NCI-H82 (cell line): ENCODE measurements around the gene RNF224.
"Not testable (repeated sequence)": the region's sequence is repeated elsewhere in the genome, so short reads cannot be mapped to it uniquely, and the experiment has no call there.

ENCODE experiments used
- DNase-seq: peaks from one replicate; lab custom pipeline; 2025; lab: John Stamatoyannopoulos, UW

Gene RNF224

DNA sequence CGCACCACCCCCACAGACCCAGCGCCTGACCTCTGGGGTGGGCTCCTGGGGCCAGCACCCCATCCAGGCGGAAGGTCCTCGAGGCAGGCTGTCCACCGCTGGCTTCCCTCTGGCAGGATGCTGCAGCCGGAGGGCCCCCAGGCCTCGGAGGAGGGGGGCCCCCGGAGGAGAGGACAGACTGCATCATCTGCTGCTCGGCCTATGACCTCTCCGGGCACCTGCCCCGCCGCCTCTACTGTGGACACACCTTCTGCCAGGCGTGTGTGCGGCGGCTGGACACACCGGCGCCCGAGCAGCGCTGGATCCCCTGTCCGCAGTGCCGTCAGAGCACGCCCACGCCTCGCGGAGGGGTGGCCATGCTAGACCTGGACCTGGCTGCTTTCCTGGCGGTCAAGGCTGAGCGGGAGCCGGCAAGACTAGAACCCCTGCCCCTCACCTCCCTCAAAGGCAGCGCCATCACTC lies 1.2 kb downstream of the RNF224 start:
- DNase-seq, result no peak

- no peak for DNase-seq
Observed at GRCh38 chr9:137228968-137229896, 1.9 kb downstream of the RNF224 start.

GRCh38 chr9:137229903-137230704 lies 2.8 kb downstream of the RNF224 start:
- no peak for DNase-seq

GRCh38 chr9:137230705-137231371 lies 3.5 kb downstream of the RNF224 start, which contains the start of gene SLC34A3:
TSS of gene SLC34A3 (plus strand) at chr9:137230901. CDS start at chr9:137231703, 802 bp downstream.
- DNase-seq, result no peak

DNA sequence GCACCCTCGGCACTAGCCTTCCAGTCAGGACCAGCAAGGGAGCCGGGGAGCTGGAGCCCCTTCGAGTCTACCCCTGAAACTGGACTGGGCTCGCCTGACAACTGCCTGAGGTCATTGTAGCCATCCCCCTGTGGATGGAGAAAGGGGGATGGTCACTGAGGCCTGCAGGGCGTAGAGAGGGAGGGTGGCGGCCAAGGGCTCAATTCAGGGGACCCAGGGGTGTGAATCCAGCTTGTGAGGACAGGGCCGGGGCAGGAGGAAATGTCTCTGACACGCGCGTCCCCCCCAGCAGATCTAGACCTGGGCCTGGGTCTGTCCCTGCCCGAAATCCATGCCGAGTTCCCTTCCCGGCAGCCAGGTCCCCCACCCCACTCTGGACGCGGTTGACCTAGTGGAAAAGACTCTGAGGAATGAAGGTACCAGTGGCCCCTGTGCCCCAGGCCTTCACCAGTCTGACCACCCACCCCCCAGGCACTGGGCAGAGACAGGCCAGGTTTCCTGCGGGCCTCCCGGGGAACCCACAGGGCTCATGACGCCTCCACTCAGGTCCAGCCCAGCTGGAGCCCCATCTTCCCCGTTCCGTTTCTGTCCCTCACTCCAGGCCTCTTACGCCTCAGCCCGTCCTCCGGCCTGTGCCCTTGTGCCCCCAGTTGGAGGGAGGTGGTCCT lies 4.2 kb downstream of the RNF224 start:
- no peak for DNase-seq

GRCh38 chr9:137232101-137232500 lies 4.8 kb downstream of the RNF224 start:
- DNase-seq, result no peak

DNA sequence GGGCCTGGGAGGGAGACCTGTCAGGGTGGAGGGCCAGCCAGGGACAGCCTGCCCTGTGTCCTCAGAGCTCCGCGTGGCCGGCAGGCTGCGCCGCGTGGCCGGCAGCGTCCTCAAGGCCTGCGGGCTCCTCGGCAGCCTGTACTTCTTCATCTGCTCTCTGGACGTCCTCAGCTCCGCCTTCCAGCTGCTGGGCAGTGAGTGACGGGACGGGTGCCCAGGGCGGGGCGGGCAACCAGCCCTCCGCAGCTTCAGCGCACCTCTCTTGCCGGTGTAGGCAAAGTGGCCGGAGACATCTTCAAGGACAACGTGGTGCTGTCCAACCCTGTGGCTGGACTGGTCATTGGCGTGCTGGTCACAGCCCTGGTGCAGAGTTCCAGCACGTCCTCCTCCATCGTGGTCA lies 5.2 kb downstream of the RNF224 start:
- DNase-seq, result no peak

GRCh38 chr9:137233143-137233980 lies 6.1 kb downstream of the RNF224 start:
- no peak for DNase-seq

- peak; percentile 22 for DNase-seq
Observed at GRCh38 chr9:137234055-137234697, 6.9 kb downstream of the RNF224 start.

- DNase-seq, result no peak
Observed at GRCh38 chr9:137234758-137235423, 7.6 kb downstream of the RNF224 start.

DNA sequence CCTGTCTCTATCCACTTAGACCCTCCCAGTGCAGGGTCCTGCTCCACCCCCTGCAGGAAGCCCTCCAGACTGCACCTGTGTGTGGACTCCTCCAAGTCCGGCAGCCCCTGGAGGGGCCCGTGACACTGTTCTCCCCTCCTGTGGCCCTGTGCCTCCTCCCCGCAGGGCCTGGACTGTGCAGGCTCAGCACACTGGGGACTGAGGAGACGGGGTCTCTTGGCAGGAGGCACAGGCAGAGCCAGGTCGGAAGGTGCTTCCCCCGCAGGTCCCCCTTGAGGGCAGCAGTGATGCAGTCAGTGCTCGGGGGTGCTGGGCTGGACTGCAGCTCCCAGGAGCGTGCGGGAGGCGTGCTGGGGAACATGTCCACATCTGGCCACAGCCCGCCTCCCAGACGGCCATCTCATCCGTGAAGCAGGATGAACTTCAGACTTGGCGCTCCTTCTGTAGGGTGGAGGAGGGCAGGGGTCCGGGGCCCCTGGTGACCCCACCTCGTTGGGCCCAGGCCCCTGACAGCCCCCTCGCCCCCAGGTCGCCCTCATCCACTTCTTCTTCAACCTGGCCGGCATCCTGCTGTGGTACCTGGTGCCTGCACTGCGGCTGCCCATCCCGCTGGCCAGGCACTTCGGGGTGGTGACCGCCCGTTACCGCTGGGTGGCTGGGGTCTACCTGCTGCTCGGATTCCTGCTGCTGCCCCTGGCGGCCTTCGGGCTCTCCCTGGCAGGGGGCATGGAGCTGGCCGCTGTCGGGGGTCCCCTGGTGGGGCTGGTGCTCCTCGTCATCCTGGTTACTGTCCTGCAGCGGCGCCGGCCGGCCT lies 8.3 kb downstream of the RNF224 start:
- DNase-seq, result peak; percentile 34

- DNase-seq, result peak; percentile 95
Observed at GRCh38 chr9:137236238-137236935, 9.1 kb downstream of the RNF224 start.

- DNase-seq, result no peak
Observed at GRCh38 chr9:137236936-137237421, 9.7 kb downstream of the RNF224 start.

DNA sequence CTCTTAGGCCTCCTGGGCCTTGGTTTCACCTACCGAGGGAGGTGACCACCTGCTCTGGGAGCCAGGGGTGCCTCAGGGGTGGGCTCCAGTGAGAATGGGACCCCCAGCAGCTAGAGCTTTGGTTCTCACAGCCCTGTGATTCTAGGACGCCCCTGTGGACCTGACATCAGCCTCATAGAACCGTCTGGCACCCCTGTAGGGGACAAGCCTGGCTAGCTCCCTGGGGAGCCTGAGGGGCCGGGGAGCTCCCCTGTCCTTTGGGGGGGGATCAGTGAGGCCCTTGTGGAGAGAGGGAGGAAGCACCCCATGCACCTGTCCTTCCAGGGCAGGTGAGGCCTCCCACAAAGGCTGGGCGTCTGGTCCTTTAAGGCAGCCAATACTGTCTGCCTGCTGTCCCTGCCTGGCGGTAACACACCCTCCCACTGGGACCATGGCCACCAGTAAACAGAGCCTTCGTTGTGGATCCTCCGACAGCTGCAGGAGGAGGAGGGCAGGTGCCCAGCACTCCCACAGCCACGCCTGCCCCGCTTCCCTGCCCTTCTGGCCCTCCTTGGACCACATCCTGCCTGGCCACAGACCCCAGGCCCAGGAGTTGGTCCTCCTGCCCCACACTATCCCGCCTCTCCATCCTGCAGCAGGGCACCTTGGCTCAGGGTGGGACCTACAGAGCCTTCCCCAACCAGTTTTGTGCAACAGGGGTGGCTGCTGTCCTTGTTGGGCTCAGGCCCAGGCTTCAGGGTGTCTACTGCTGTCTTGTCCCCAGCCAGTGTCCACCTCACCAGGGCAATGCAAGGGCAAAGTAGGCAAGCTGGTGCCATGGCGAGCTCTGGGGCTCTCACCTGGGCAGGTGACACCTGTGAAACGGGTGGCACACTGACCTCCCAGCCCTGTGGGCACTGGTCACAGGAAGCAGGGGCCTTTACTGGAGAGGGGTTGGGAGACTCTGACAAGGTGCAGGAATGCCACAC lies 10.7 kb downstream of the RNF224 start:
- peak; percentile 48 for DNase-seq

DNA sequence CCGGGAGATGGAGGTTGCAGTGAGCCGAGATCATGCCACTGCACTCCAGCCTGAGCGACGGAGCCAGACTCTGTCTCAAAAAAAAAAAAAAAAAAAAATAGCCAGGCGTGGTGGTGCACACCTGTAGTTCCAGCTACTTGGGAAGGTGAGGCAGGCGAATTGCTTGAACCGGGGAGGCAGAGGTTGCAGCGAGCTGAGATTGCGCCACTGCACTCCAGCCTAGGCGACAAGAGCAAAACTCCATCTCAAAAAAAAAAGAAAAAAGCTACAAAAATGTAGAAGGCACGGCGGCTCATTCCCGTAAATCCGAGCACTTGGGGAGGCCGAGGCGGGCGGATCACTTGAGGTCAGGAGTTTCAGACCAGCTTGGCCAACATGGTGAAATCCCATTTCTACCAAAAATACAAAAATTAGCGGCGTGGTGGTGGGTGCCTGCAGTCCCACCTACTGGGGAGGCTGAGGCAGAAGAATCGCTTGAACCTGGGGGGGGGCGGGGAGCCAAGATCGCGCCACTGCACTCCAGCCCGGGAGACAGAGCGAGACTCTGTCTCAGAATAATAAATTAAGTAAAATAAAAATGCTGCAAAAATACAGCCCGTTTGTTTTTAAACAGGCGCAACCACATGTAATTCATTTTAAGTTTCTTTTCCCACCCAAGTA lies 12.4 kb downstream of the RNF224 start:
- DNase-seq, result not testable (repeated sequence)

DNA sequence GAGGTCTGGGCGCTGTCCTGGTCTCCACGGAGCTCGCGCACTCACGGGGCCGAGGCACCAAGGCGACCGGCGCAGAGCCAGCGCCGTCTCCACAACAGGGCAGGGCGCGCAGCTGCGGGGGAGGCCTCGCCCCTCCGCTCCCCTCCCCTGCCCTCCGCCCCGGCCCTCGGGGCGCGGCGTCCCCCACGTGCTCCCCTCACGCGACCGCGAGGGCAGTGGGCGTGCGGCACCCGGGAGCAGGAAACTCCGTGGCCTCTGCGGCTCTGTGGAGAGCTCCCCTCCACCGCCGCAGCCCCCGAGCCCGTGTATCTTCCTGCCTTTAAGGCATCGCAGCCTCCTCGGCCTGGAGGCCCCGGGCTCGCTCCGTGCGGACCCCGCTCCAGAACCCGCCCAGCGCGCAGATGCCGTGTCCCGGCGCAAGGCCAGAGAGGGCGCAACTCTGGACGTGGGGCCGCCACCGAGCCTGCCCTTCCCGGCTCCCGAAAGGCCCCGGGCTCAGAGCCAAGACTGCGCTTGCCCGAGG lies 13.1 kb downstream of the RNF224 start:
- DNase-seq, result peak; percentile 71
